Muscle of back (tissue), 11 donors: ENCODE results near the gene ZBTB7B. TPM values are rescaled to one million over a fixed set of nuclear protein-coding genes. Genes with fewer than 3 reads are reported as not detected.

Experiments used
- DNase-seq, 3 donors: peaks; one replicate each; pipeline versions ENCODE4 v3.0.0 to v3.0.0-alpha.2; 2013
- polyA plus RNA-seq, 10 donors: library from polyadenylated mRNA; unstranded; fragments of 120-200 nt; gene quantifications; one replicate each; pipeline ENCODE4 v1.2.1, GENCODE V29; 2013; ENCODE audit not compliant: insufficient read length in 10 of 10

Gene ZBTB7B
- polyA plus RNA-seq, 10 donors: 6.2 to 13.1 (median 8.4) TPM

DNA sequence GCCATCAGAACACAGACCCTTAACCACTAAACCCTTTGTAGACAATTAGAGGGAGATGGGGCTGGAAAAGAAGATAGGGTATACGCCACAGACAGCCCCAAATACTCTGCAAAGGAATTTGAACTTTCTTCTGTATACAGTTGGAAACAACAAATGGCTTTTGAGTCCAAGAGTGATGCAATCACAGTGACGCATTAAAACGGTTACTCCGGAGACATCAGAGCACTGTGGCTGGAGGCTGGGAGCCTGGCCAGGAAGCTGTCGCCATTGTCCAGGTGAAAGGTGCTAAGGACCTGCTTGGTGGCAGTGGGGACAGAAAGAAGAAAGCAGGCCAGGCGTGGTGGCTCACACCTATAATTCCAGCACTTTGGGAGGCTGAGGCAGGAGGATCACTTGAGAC is 15.3 kb upstream of the ZBTB7B start:
- no peak for DNase-seq

DNA sequence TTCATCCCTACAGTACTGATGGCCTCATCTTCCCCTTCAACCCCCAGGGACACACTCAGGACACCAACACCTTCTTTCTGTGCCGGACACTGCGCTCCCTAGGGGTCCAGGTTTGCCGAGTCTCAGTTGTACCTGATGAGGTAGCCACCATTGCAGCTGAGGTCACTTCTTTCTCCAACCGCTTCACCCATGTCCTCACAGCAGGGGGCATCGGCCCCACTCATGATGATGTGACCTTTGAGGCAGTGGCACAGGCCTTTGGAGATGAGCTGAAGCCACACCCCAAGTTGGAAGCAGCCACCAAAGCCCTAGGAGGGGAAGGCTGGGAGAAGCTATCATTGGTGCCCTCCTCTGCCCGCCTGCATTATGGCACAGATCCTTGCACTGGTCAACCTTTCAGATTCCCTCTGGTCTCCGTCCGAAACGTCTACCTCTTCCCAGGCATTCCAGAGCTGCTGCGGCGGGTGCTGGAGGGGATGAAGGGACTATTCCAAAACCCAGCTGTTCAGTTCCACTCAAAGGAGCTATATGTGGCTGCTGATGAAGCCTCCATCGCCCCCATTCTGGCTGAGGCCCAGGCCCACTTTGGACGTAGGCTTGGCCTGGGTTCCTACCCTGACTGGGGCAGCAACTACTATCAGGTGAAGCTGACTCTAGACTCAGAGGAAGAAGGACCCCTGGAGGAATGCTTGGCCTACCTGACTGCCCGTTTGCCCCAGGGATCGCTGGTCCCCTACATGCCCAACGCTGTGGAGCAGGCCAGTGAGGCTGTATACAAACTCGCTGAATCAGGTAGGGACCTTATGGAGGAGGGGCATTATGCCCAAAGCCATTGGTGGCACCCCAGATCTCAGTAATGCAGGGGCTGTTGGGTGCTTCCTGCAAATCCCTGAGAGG is 14.3 kb upstream of the ZBTB7B start:
- no peak for DNase-seq

DNA sequence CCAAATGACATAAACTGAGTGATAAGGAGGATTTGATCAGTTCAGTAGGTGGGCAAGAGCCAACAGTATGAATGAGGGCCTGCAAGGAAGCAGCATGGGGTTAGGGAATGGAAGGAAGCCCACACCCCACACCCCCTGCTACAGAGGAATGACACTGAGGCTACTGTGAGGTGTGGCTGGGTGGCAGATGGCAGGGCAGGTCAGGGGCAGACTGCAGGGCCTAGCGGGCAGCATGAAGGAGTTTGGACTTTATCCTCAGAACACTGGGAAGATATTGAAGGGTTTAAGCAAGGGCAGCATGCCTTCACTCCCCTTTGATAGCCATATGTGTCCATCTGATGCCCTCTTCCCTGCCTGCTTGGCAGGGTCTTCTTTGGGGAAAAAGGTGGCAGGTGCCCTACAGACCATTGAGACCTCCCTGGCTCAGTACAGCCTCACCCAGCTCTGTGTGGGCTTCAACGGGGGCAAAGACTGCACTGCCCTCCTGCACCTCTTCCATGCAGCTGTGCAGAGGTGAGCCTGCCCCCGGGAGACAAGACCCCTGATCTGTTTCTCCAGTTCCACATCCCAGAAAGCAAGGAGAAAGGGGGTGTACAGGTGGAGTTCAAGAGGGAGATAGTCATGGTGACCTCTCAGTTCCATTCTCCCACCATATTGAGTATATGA is 13.3 kb upstream of the ZBTB7B start:
- DNase-seq: no peak

DNA sequence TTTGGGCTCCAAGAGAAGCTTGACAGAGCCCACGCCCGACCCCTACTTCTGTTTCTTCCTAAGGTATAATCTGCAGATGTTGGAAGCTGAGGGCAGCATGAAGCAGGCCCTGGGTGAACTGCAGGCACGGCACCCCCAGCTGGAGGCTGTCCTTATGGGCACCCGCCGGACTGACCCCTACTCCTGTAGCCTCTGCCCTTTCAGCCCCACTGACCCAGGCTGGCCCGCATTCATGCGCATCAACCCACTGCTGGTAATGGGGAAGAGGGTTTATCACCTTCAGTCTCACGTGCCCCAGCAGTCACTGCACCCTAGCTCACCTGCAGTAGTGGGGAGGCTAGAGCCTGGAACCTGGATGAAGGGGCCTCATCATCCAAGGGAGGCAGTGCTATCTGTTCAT is 12.3 kb upstream of the ZBTB7B start:
- DNase-seq: no peak

DNA sequence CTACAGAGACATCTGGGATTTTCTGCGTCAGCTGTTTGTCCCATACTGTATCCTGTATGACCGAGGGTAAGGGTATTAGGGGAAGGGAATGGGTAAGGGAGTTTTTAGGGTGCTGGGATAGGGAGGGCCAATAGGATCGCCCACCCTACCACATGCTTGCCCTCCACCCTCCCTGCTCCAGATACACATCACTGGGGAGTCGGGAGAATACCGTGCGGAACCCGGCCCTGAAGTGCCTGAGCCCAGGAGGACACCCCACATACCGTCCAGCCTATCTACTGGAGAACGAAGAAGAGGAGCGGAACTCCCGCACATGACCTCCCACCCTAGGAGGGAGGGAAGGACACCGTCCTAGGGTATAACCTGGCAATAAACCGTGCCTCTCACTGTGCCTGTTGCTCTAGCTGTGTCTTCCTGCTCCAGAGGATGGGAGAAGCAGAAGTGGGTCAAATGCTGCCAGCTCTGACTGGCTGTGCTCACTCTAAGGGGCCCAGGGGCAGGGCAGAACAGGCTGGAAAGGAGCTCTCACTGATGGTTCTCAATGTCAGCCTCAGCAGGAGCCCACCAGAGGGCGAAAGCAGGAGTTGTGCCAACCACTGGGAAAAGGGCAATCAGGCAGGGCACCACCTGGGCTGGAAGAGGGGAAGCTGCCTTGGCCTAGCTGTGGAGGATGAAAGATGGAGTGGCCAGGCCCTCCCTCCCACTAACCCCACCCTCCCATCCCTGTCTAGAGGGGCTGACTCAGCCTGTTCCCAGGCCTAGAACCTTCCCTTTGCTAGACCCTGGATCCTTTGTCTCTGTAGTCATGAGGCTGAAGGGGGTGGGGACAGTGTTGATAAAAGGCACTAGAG is 9.7 kb upstream of the ZBTB7B start:
- DNase-seq: no peak

DNA sequence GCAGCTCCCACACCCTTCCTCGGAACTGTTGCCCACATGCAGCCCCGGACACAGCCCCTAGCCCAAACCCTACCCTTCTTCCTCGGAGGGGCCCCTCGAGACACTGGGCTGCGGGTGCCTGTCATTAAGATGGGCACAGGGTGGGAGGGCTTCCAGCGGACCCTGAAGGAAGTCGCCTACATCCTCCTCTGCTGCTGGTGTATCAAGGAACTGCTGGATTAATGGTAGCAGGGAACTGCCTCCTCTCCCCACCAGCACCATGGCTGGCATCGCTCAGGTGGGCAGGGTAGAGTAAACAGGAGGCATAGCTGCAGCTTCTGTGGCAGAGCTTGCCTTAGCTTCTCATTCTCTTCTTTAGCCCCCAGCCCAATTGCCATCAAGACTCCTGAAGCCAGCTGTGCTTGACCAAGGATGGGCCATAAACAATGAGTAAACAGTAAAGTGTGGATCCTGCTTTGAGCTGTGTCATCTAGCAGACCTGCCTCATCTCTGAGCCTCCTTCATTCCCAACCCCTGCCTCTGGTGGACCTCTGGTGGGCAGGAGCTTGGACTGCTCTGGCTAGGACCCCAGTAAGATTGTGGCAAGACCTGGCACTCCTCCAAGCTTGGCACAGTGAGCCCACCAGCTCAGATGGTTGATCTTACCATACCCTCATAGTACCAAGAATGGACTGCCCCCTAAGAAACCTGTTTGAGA is 8.9 kb upstream of the ZBTB7B start, which contains the start of gene LENEP:
Gene LENEP, plus strand, starts transcription at position 15 of the 697 bp plus-strand sequence. Its CDS starts 22 bp downstream, at position 37.
- DNase-seq: no peak

DNA sequence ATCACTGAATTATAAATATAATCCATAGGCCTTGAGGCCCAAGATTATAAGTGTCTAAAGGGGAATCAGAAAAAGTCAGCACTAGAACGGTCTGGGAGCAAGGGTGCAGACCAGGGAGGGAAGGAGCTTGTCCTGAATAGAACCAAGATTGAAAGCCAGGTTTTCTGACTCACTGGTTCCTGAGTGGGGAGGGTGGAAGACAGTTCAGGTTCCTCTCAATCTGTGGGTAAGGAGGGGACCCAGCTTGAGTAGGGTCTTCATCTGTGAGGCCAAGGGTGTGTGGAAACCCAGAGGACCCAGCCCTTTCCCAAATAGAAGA is 8.4 kb upstream of the ZBTB7B start:
- DNase-seq: no peak

DNA sequence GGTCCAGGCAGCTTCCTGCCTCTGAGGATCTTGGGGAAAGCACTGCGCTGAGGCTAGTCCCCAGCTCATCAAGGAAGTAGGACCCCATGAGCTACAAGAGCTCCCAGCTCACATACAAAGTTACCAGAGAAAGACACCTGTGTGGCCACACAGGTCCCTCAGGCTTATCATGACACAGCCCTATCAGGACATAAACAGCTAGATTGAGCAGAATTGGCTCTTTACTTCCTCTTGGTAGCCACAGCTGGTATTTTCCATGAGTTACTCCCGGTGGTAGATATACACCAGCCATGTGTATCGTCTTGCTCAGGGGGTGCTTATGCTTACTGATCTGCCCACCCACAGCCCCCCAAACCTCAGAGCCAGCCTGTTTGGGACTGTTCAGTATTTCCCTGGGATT is 8.0 kb upstream of the ZBTB7B start:
- no peak for DNase-seq

DNA sequence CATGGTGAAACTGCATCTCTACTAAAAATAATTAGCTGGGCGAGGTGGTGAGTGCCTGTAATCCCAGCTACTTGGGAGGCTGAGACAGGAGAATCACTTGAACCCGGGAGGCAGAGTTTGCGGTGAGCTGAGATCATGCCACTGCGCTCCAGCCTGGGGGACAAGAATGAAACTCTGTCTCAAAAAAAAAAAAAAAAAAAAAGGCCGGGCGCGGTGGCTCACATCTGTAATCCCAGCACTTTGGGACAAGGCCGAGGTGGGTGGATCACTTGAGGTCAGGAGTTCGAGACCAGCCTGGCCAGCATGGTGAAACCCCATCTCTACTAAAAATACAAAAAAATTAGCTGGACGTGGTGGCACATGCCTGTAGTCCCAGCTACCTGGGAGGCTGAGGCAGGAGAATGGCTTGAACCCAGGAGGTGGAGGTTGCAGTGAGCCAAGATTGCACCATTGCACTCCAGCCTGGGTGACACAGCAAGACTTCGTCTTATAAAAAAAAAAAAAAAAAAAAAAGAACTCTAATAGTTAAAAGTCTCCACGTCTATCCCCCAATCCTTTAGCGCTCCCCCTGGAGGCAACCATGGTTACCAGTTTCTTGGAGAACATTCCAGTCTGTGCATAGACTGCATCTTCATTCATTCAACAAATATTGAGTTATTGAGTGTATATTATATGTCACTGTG is 7.2 kb upstream of the ZBTB7B start:
- peak; percentile 58 to 72 (median 66) for DNase-seq

DNA sequence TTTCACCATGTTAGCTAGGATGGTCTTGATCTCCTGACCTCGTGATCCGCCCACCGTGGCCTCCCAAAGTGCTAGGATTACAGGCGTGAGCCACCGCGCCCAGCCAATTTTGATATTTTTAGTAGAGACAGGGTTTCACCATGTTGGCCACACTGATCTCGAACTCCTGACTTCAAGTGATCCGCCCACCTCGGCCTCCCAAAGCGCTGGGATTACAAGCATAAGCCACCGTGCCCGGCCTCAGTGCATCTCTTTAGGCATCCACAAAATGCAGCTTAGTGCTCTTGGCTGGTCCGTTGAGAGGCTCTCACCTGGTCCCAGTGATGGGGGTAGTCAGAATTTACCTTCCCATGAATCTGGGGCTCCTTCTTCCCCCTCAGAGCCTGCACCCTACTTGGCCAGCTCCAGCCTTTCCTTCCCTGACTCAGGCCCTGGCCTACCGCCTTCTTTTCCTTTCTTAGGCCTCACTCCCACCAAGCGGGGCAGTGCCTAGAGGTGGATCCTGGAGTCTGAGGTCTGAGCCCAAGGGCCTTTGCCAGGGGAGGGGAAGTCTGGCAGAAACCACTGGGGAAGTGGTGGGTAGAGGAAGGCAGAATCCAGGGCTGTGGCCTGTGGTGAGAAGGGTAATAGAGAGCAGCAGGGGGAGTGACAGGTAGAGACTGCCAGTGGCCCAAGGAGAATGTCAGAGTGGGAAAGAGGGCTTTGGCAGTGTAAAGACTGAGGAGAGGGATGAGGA is 5.5 kb upstream of the ZBTB7B start:
- DNase-seq: no peak

DNA sequence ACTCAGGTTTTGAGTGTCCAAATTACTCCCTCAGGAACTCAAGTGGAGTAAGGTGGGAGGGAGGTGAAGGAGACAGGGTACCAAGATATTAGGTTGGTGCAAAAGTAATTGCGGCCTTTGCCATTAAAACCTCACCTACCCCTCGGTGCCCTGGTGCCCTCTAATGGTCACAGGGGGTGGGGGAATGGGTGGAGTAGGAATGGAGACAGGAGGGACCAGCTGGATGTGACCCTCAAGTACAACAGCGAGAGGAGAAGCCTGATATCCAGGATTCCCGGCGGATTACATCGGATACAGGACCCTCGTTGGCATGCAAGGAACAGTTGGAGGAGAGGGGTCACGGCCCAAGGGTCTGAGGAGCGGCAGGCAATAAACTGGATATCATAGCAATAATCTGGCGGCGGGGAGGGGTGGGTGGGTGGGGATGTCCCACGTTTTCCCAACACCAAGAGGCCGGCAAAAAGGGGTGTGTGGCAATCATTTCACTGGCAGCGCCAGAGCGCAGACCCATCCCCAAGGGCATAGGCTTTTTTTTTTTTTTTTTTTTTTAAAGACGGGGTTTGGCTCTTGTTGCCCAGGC is 4.3 kb upstream of the ZBTB7B start:
- DNase-seq: no peak

DNA sequence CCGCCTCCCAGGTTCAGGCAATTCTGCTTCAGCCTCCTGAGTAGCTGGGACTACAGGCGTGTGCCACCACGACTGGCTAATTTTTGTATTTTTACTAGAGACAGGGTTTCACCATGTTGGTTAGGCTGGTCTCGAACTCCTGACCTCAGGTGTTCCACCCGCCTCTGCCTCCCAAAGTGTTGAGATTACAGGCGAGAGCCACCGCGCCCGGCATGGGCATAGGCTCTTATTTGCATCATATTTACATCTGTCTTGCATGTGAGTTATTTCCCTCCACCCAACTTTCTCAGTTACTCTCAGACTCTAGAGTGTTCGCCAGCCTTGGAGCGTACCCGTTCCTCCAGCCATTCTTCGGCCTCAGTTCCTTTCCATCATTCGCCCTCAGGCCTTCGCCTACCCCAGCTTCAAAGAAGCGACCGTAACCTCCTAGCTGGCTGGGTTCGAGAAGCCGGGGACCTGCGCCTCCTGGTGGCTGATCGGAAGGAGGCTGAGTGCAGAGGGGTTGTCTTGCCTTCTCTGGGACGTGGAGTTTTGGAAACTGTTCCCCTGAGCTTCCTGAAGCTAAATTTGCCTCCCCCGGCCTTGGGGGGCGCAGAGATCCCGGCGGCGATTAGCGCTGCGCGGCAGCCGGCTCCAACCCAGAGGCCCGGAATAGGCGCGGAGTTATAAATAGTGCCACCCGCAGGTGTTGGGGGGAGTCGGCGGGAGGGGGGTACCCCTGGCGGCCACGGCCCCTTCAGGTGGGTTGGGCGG is 3.6 kb upstream of the ZBTB7B start:
- peak; percentile 62 to 89 (median 76) for DNase-seq

DNA sequence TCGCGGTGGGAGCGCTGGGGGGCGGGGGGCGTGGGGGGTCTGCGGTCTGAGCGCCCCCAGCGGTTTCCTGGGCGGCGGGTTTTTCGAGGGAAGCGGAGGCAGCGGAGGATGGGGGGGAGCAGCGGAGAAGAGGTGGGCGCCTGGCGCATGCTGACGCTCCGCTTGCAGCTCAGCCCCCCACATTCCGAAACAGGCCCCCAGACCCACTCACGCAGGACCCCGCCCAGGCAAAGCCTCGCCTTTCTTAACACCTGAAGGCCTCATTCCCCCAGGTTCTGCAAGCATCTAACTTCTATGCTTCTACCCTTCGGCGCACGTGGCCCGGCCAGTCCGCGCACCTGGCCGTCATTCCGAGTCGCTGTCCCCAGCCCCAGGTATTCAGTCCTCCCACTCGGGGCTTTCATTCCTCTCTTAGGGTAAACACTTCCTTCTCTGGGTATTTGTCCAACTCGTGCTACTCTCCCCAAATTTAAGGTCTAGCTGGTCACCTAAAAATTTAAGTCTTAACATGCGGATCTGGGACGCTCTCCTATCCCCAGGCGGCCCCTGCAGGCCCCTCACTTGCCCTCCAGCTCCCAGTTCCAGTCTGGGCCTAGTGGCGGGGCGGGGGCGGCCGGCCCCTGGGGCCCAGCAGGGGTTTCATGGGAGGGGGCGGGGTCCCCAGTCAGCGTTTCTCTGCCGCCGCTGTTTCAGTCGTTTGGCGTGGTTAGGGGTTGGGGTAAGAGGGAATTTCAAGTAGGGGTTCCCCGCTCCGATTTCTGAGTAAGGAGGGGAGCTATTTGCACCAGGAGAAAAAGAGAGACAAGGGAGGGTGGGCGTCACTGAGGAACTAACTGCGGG is 2.8 kb upstream of the ZBTB7B start:
- DNase-seq: peak in 2 of 3 donors; percentile 32 to 74

DNA sequence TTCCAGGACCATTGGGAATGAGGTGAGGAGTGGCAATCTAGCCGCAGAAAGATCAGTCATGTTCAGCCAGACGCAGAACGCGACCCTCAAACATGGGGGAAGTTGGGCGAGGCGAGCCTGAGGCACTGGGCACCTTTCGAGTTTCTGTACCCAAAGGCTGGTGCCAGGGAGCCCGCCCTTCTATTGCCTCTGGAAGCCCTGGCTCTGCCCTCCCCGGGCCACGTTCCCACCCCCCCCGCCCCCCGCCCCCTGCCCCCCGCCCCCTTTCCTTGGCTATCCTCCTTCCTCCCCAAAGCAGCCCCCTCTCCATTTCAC is 2.2 kb upstream of the ZBTB7B start:
- DNase-seq: no peak

DNA sequence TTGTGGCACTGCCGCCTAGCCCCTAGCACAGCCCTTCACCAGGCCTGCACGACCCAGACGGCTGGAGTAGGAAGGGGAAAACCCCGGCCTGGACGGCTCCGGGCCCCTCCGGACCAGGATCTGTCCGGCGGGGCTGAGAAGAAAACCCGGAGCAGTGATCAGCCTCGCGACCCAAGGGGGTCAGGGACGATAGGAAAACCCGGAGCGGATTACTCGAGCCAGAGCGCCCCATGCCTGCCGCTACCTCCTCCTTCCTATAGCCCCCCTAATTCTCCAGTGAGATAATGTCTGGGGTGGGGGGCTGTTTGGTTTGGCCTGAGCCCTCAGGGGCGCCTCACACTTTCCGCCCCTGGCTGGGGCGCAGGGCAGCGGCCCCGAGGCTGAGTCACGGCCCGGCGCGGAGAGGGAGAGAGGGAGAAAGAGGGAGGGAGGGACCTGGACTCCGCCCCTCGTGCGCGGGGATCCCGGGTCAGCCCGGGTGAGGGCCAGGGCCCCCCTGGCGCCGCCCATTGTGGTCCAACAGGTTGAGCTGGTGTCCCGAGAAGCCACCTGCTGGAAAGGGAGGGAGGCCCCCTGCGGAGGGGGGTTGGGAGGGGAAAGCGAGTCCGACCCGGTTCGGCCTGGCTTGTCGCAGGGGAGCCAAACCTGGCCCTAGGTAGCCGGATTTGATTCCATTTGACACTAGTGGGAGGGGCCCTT is 1.7 kb upstream of the ZBTB7B start:
- peak; percentile 89 to 98 (median 92) for DNase-seq

DNA sequence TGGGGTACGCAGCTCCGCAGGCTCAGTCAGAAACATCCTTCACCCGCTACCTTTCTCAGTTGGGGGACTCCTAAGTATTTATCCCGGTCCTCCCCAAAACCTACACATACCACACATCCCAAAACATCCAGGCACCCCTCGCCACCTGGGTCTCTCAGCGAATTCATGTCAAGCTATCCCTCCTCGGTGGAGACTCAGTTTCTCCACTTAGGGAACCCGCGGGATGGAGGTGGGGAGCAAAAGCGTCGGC is 1.3 kb upstream of the ZBTB7B start:
- no peak for DNase-seq

DNA sequence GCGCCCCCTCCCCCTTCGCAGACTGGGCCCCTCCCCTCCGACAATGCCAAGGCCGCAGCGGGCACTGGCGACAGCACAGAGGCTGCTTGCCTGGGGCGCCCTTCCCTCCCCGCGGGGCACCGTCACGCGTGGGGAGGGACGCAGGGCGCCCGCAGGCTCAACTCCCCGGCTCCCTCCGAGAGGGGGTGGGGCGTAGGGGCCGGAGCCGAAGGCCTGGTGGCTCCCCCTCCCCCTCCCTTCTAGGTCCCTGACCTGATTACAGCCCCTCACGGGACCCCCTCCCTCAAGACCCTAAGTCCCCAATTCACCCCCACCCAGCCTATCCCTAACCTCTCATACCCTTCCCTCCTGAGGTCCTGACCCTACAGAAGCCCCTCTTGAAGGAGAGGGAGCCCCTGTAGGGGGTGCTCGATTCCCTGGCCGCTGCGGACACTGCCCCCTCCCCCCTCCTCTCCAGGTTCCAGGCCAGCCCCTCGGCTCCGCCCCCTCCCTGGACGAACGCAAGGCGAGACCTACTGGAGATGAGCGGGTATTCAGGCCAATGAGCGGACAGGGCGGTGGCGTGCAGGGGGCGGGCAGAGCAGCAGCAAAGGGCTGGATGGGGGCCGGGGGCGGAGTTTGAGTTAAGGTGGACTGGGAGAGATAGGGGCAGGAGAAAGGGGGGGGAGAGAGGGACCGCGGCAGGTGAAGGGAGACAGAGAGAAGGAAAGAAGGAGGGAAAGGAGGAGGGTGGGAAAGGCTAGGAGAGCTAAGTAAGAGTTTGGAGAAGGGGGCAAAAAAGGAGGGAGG is 733 bp upstream of the ZBTB7B start:
- peak; percentile 99 to 100 (median 100) for DNase-seq
